Mesenchymal stem cell (in vitro differentiated cells and primary cell): ENCODE measurements around the gene CCDC172.
A peak's percentile ranks its signal among the peaks of the same experiment; 100 is the strongest.

Source experiments
- DNase-seq: peaks from one replicate; pipeline ENCODE4 v3.0.0-alpha.2; 2013
- H2AFZ ChIP-seq: one replicate; pipeline ENCODE4 v1.6.1; 2013; ENCODE audit warnings: low read depth, mild to moderate bottlenecking, control low read depth, inconsistent platforms, low read length, moderate library complexity
- H2AK5ac ChIP-seq: 2 replicates; pipeline ENCODE4 v1.6.1; 2013; ENCODE audit warnings: low read length, moderate library complexity, mild to moderate bottlenecking, inconsistent platforms; ENCODE audit not compliant: severe bottlenecking
- H2BK120ac ChIP-seq: one replicate; pipeline ENCODE4 v1.6.1; 2013; ENCODE audit warnings: low read depth, mild to moderate bottlenecking, inconsistent platforms, low read length, moderate library complexity
- H2BK12ac ChIP-seq, 2 experiments: one replicate each; pipeline ENCODE4 v1.6.1; 2013; ENCODE audit warnings: inconsistent platforms in 2 of 2, low read length in 2 of 2, mild to moderate bottlenecking in 2 of 2, moderate library complexity in 2 of 2, control low read depth in 1 of 2
- H2BK15ac ChIP-seq: one replicate; pipeline ENCODE4 v1.6.1; 2013; ENCODE audit warnings: mild to moderate bottlenecking, low read depth, inconsistent platforms; ENCODE audit not compliant: poor library complexity, severe bottlenecking
- H2BK5ac ChIP-seq: 2 replicates; pipeline ENCODE4 v1.6.1; 2013; ENCODE audit warnings: low read depth, mild to moderate bottlenecking, low read length, control low read depth, inconsistent platforms; ENCODE audit not compliant: poor library complexity, severe bottlenecking
- H3K14ac ChIP-seq, 2 experiments: one replicate each; pipeline ENCODE4 v1.6.1; 2013; ENCODE audit warnings: inconsistent platforms in 2 of 2, low read length in 2 of 2, control low read depth in 1 of 2, mild to moderate bottlenecking in 1 of 2, moderate library complexity in 1 of 2
- H3K18ac ChIP-seq, 2 experiments: one replicate each; pipeline ENCODE4 v1.6.1; 2013; ENCODE audit warnings: inconsistent platforms in 2 of 2, low read length in 2 of 2, control low read depth in 1 of 2, low read depth in 1 of 2, mild to moderate bottlenecking in 1 of 2
- H3K23ac ChIP-seq, 2 experiments: one replicate each; pipeline ENCODE4 v1.6.1; 2013; ENCODE audit warnings: inconsistent platforms in 2 of 2, low read length in 2 of 2, mild to moderate bottlenecking in 2 of 2, moderate library complexity in 2 of 2, control low read depth in 1 of 2
- H3K27ac ChIP-seq: 2 replicates; pipeline ENCODE4 v1.5.1; 2013; ENCODE audit warnings: mild to moderate bottlenecking, moderate library complexity, low read length, control low read depth, inconsistent platforms; ENCODE audit not compliant: poor library complexity, severe bottlenecking
- H3K27me3 ChIP-seq, 2 experiments: 2 replicates each; pipeline versions ENCODE4 v1.6.1 to v1.7.0; 2013; ENCODE audit warnings: low read length in 2 of 2, mild to moderate bottlenecking in 2 of 2, moderate library complexity in 2 of 2, control low read depth in 1 of 2, inconsistent platforms in 1 of 2; ENCODE audit not compliant: control insufficient read depth in 1 of 2, insufficient read depth in 1 of 2
- H3K36me3 ChIP-seq, 2 experiments: 2 replicates each; pipeline versions ENCODE4 v1.6.1 to v1.7.0; 2013; ENCODE audit warnings: low read length in 2 of 2, control low read depth in 1 of 2, inconsistent platforms in 1 of 2, low read depth in 1 of 2, mild to moderate bottlenecking in 1 of 2; ENCODE audit not compliant: insufficient read depth in 2 of 2, control insufficient read depth in 1 of 2
- H3K4ac ChIP-seq, 2 experiments: one replicate each; pipeline ENCODE4 v1.6.1; 2013; ENCODE audit warnings: inconsistent platforms in 2 of 2, low read length in 2 of 2, mild to moderate bottlenecking in 2 of 2, moderate library complexity in 2 of 2, control low read depth in 1 of 2, low read depth in 1 of 2
- H3K4me1 ChIP-seq: 2 replicates; pipeline ENCODE4 v1.6.1; 2013; ENCODE audit warnings: low read depth, low read length, control low read depth; ENCODE audit not compliant: control insufficient read depth, insufficient read depth
- H3K4me2 ChIP-seq: 2 replicates; pipeline ENCODE4 v1.6.1; 2013; ENCODE audit warnings: low read length, mild to moderate bottlenecking, inconsistent platforms; ENCODE audit not compliant: poor library complexity, severe bottlenecking
- H3K4me3 ChIP-seq, 2 experiments: 2 replicates each; pipeline versions ENCODE4 v1.5.1 to v1.7.0; 2013; ENCODE audit warnings: low read length in 2 of 2, mild to moderate bottlenecking in 2 of 2, control low read depth in 1 of 2, low read depth in 1 of 2; ENCODE audit not compliant: insufficient read depth in 1 of 2
- H3K79me1 ChIP-seq: replicated peaks from 2 replicates; pipeline ENCODE4 v1.6.1; 2013; ENCODE audit warnings: mild to moderate bottlenecking, control low read depth, low read length, inconsistent platforms; ENCODE audit not compliant: poor library complexity, severe bottlenecking
- H3K9ac ChIP-seq: 2 replicates; pipeline ENCODE4 v1.7.0; 2013; ENCODE audit warnings: mild to moderate bottlenecking, low read length, moderate library complexity
- H3K9me3 ChIP-seq: 2 replicates; pipeline ENCODE4 v1.7.0; 2013; ENCODE audit warnings: mild to moderate bottlenecking, low read length; ENCODE audit not compliant: control insufficient read depth
- H4K8ac ChIP-seq: one replicate; pipeline ENCODE4 v1.6.1; 2013; ENCODE audit warnings: inconsistent platforms, mild to moderate bottlenecking, low read length, moderate library complexity
- H4K91ac ChIP-seq: one replicate; pipeline ENCODE4 v1.6.1; 2013; ENCODE audit warnings: mild to moderate bottlenecking, low read length, inconsistent platforms
- WGBS: methylation state at CpG from one replicate; pipeline ENCODE4 v1.1.7; 2013; ENCODE audit warnings: mixed read lengths; 5-methylcytosine and 5-hydroxymethylcytosine counted together

The CCDC172 gene

DNA sequence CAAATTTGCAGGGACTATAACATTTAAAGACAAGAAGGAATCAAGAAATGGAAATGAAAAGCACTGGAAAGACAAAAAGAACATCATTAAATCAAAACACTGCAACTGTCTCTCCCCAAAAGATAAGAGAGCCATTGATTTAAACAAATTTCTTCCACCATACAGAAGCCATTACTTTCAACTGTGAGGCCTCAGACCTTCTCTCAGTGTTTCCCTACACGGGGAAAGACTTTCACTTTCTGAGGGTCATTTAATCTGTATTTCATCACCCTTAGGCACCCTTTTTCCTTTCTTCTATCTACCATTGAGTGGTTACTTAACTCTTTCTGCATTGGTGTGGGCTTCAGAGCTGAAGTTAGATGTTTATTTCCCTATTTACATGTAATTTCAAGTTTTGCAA is 47.5 kb downstream of the CCDC172 start:
- whole genome bisulfite sequencing = no CpG with 5 or more reads among the region's 1 CpG
- Histone ChIP-seq H2BK15ac (no peak overlapping the region), H3K14ac (no peak overlapping the region), H3K4ac (no peak overlapping the region), H3K4me2 (no peak overlapping the region), H3K79me1 (no peaks in the 10 kb centered on the region), H3K23ac (no peak overlapping the region), H3K27me3 (no peaks in the 10 kb centered on the region), H3K9me3 (no peaks in the 10 kb centered on the region), H2AK5ac (no peak overlapping the region), H4K91ac (no peak overlapping the region), H3K36me3 (no peaks in the 10 kb centered on the region), H2BK12ac (no peak overlapping the region), H3K4me3 (peak overlapping the region in 1 of 2 experiments; percentile 52), H3K18ac (no peak overlapping the region), H3K9ac (peak overlapping the region; percentile 81), H2BK120ac (no peak overlapping the region), H4K8ac (no peak overlapping the region), H3K27ac (no peak overlapping the region), H2AFZ (no peak overlapping the region), H2BK5ac (no peak overlapping the region), H3K4me1 (no peaks in the 10 kb centered on the region)
- peak; percentile 34 for DNase-seq

DNA sequence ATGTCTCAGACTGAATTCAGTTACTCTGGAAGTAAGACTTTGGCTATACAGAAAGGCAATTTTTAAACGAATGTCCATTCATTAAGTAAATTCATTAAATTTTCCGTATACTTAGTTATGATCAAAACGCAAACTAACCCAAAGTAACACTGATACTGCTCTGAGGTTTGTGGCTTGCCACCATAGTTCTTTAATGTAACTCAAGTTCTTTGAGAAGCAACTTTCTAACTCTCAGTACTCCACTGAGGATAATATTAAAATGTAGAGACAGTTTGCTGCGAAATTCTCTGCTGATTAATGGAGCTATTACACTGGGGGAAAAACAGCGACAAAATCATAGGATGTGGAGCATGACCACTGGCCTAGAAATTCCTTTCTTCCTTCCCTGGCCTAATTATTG is 58.0 kb downstream of the CCDC172 start:
- no peak overlapping the region for H2BK5ac ChIP-seq

DNA sequence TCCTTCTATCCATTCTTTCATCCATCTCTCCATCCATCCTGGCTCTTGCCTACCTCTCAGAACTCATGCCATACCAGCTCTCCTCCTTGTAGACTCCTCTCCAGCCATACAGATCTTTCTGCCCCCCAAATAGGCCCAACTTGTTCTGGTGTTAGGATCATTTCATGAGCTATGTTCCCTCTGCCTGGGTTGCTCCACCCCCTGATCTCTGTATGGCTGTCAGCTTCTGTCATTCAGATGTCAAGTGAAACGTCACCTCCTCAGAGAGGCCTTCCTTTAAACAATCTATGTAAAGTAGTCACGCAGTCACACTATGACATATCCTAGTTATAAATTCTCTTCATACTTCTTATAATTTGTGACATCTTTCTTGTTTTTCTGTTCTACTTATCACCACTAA is 61.1 kb downstream of the CCDC172 start:
- Histone ChIP-seq H3K18ac (no peak overlapping the region), H3K36me3 (no peaks in the 10 kb centered on the region), H4K91ac (no peak overlapping the region), H3K4me3 (no peak overlapping the region), H2AK5ac (no peak overlapping the region), H3K9me3 (no peaks in the 10 kb centered on the region), H3K27ac (no peak overlapping the region), H2BK12ac (no peak overlapping the region), H2BK5ac (no peak overlapping the region), H3K79me1 (no peaks in the 10 kb centered on the region), H3K4me2 (no peak overlapping the region), H3K27me3 (no peaks in the 10 kb centered on the region), H3K23ac (no peak overlapping the region), H3K9ac (no peak overlapping the region), H2BK120ac (no peak overlapping the region), H3K4me1 (no peaks in the 10 kb centered on the region), H3K14ac (no peak overlapping the region), H3K4ac (no peak overlapping the region), H2BK15ac (no peak overlapping the region), H2AFZ (no peak overlapping the region), H4K8ac (no peak overlapping the region)
- 78% methylated on average over 2 of the region's 2 CpGs for WGBS
- no peak for DNase-seq

More for the DNA sequence above, 58.0 kb downstream of the CCDC172 start:
- no peak overlapping the region for H3K18ac ChIP-seq
- no peak overlapping the region for H3K4me2 ChIP-seq
- no peak overlapping the region for H3K23ac ChIP-seq
- H3K9ac ChIP-seq = no peak overlapping the region
- H3K4me3 ChIP-seq = no peak overlapping the region
- no peak overlapping the region for H2AK5ac ChIP-seq
- H2BK12ac ChIP-seq = no peak overlapping the region
- H3K27me3 ChIP-seq = no peaks in the 10 kb centered on the region
- H3K36me3 ChIP-seq = no peaks in the 10 kb centered on the region
- no peak overlapping the region for H3K14ac ChIP-seq
- 100% methylated on average over 5 of the region's 5 CpGs for WGBS
- H4K8ac ChIP-seq = no peak overlapping the region
- H2BK15ac ChIP-seq = no peak overlapping the region
- no peak overlapping the region for H2AFZ ChIP-seq
- H4K91ac ChIP-seq = no peak overlapping the region
- H3K4me1 ChIP-seq = no peaks in the 10 kb centered on the region
- no peak overlapping the region for H3K27ac ChIP-seq
- no peaks in the 10 kb centered on the region for H3K79me1 ChIP-seq
- DNase-seq = no peak
- no peaks in the 10 kb centered on the region for H3K9me3 ChIP-seq
- no peak overlapping the region for H3K4ac ChIP-seq
- no peak overlapping the region for H2BK120ac ChIP-seq

DNA sequence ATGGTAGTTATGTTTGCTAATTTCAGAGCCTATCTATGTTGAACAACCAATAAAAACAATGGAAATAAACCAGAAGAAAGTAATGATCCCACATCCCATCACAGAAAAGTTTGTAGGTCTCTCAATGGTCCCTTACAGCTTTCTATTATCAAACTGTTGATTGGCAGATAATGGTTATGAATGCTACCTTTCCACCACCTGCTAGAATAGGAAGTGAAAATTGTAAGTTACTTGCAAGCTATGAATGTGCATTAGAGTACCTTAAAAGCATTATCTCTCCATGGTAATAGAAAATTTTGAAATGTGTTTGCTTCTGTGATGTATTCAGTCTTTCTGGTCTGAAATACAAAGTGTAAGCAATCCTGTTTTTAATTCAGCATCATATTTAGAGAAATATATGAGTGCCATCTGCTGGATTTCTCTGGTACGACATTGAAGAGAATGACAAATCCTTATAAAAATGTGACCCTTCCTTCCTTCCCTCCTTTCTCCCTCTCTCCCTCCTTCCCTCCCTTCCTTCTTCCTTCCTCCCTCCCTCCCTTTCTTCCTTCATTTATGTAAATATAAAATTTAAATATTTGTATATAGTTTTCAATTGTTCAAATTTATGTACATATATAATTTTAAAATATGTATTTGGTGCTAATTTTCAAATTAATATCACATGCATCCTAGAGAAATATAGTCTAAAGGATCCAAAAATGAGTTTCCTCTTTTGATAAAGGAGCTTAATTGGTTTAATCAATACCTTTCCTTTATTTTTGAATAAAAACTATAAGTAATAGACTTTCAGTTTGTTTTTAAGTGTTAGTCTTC is 62.0 kb downstream of the CCDC172 start:
- H2AK5ac ChIP-seq = no peak overlapping the region
- H3K9ac ChIP-seq = no peak overlapping the region
- no peak overlapping the region for H3K27ac ChIP-seq
- H3K4ac ChIP-seq = no peak overlapping the region
- no peaks in the 10 kb centered on the region for H3K4me1 ChIP-seq
- WGBS = 0% methylated on average over 1 of the region's 1 CpG
- no peak overlapping the region for H2BK120ac ChIP-seq
- H2BK12ac ChIP-seq = no peak overlapping the region
- H3K36me3 ChIP-seq = no peaks in the 10 kb centered on the region
- DNase-seq = peak; percentile 45
- H3K9me3 ChIP-seq = no peaks in the 10 kb centered on the region
- H4K91ac ChIP-seq = no peak overlapping the region
- no peak overlapping the region for H3K14ac ChIP-seq
- H4K8ac ChIP-seq = no peak overlapping the region
- H3K4me2 ChIP-seq = no peak overlapping the region
- H2AFZ ChIP-seq = no peak overlapping the region
- H3K18ac ChIP-seq = no peak overlapping the region
- no peak overlapping the region for H3K23ac ChIP-seq
- no peaks in the 10 kb centered on the region for H3K27me3 ChIP-seq
- H3K4me3 ChIP-seq = no peak overlapping the region
- no peaks in the 10 kb centered on the region for H3K79me1 ChIP-seq
- no peak overlapping the region for H2BK15ac ChIP-seq
- no peak overlapping the region for H2BK5ac ChIP-seq
